ENCODE measurements around the gene SHISAL2A.

DNA sequence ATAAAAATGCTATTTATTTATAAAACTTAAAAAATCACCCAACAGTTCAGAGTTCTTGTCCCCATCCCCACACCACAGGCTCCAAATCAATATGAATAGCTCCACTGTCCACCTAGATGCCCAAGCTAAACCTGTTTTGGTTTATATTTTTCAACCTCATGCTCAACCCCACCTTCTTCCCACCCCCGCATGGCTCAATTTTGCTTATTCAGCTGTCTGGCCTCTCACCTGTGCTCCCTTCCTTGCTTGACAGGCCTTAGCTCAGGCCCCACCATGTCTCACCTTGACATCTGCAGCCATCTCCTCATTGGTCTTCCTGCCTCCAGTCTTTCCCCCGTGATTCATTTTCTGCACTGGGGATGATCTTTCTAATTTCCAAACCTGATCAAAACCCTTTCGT, 47.4 kb downstream of the SHISAL2A start:
- no peak for TF ChIP-seq SP1 (IDR thresholded peaks at IDR 0.05)
- TF ChIP-seq FOXK2 (IDR thresholded peaks at IDR 0.05) = no peak
- no peak for TF ChIP-seq SUZ12 (IDR thresholded peaks at IDR 0.05)
- TF ChIP-seq BHLHE40 (IDR thresholded peaks at IDR 0.05; ENCODE audit: borderline replicate concordance) = no peak
- TF ChIP-seq FOXM1 (IDR thresholded peaks at IDR 0.05; ENCODE audit: borderline replicate concordance) = no peak
- TF ChIP-seq CTBP1 (IDR thresholded peaks at IDR 0.05; ENCODE audit: borderline replicate concordance) = no peak
- TF ChIP-seq FOXA1 (IDR thresholded peaks at IDR 0.05) = no peak

All from HEK293T (cell line).